NB4 (cell line): ENCODE measurements around the gene CPNE2.

Experiments
- MYC ChIP-seq: IDR thresholded peaks from 2 replicates; pipeline ENCODE4 v1.6.1; 2011; ENCODE audit warnings: low read depth, low read length
- POLR2A ChIP-seq: IDR thresholded peaks from 2 replicates; pipeline ENCODE4 v1.6.1; 2011; ENCODE audit warnings: mild to moderate bottlenecking; ENCODE audit not compliant: insufficient read length; ENCODE audit errors: extremely low read depth
- TF ChIP-seq, protein P1 (sequence below): IDR thresholded peaks from one replicate; pipeline ENCODE4 v1.5.1; 2012; ENCODE audit warnings: low read depth, low read length
- TF ChIP-seq, protein P2 (sequence below): IDR thresholded peaks from 2 replicates; pipeline ENCODE4 v1.6.1; 2011; ENCODE audit warnings: low read depth, low read length

DNA sequence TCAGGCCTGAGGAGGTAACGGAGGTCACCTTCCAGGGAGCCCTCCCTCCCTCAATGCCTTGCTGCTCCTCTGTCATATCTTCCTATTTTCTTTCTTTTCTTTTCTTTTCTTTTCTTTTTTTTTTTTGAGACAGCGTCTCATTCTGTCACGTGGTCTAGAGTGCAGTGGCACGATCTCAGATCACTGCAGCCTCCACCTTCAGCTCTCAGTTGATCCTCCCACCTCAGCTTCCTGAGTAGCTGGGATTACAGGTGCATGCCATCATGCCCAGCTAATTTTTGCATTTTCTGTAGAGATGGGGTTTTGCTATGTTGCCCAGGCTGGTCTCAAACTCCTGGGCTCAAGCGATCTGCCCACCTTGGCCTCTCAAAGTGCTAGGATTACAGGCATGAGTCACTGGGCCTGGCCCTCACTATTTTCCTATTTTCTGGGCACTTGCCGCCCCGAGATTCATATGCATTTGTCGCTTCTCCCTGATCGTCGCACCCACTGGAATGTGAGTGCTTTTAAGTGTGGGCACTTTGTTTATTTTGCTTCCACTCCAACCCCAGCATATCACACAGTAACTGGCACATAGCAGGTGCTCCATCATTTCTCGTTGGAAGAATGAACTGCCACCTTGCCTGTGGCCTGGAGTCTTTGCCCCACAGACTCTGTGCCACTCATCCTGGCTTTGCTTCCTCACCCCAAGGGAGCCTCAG, 31.7 kb downstream of the CPNE2 start:
- TF ChIP-seq, protein P1, sequence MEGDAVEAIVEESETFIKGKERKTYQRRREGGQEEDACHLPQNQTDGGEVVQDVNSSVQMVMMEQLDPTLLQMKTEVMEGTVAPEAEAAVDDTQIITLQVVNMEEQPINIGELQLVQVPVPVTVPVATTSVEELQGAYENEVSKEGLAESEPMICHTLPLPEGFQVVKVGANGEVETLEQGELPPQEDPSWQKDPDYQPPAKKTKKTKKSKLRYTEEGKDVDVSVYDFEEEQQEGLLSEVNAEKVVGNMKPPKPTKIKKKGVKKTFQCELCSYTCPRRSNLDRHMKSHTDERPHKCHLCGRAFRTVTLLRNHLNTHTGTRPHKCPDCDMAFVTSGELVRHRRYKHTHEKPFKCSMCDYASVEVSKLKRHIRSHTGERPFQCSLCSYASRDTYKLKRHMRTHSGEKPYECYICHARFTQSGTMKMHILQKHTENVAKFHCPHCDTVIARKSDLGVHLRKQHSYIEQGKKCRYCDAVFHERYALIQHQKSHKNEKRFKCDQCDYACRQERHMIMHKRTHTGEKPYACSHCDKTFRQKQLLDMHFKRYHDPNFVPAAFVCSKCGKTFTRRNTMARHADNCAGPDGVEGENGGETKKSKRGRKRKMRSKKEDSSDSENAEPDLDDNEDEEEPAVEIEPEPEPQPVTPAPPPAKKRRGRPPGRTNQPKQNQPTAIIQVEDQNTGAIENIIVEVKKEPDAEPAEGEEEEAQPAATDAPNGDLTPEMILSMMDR: no peak
- no peak for TF ChIP-seq POLR2A
- no peak for TF ChIP-seq MYC
- TF ChIP-seq, protein P2, sequence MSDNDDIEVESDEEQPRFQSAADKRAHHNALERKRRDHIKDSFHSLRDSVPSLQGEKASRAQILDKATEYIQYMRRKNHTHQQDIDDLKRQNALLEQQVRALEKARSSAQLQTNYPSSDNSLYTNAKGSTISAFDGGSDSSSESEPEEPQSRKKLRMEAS: no peak
